ENCODE measurements around the gene TRIM2. TPM values are rescaled to one million over a fixed set of nuclear protein-coding genes. Genes with fewer than 3 reads are reported as not detected.

TRIM2 gene
- polyA plus RNA-seq, 1 donor (not counting 4 experiments of a cell fraction or from before 2014, with no cell fraction given) = 10.6 TPM

DNA sequence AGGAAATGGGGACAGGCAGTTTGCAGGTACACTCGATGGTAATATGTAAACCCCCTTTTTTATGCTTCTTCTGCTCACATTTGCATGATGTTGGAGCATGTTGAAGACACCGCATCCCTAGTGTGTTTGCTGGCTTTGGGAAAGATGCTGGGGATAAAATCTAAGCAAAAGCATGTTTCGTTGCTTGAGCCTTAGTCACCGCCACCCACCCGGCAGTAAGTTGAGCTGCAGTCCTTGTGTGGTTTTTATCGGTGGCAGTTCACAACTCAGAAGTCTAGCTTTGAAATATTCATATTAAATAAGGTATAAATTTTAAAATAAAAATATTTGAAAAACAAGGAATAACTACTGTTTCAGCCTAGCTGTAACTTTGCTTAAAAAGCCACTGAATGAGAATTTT is 118.5 kb downstream of the TRIM2 start:
- DNase-seq (ENCODE audit: low read depth, low spot score) = no peak
- Histone ChIP-seq H3K4me2 (ENCODE audit: control insufficient read depth, extremely low read depth, insufficient read depth, low read depth, low read length) (no peak overlapping the region), H3K9me1 (ENCODE audit: control insufficient read depth, extremely low read depth, insufficient read depth, low read length) (no peaks in the 10 kb centered on the region), H3K4me3 (ENCODE audit: control insufficient read depth in 2 of 3, extremely low read depth in 1 of 3, insufficient read depth in 2 of 3, low read depth in 1 of 3, low read length in 3 of 3) (no peak overlapping the region), H3K27me3 (ENCODE audit: control insufficient read depth, extremely low read depth, insufficient read depth, low read length) (no peaks in the 10 kb centered on the region), H3K4me1 (ENCODE audit: control insufficient read depth, extremely low read depth, insufficient read depth, low read length) (no peaks in the 10 kb centered on the region), H4K20me1 (ENCODE audit: control insufficient read depth, extremely low read depth, insufficient read depth, low read length) (no peaks in the 10 kb centered on the region), H2AFZ (ENCODE audit: control insufficient read depth, low read length) (no peak overlapping the region), H3K9ac (ENCODE audit: control insufficient read depth, extremely low read depth, insufficient read depth, low read length) (no peak overlapping the region), H3K79me2 (ENCODE audit: control insufficient read depth, insufficient read depth, low read length) (no peaks in the 10 kb centered on the region), H3K9me3 (ENCODE audit: control insufficient read depth, low read depth, low read length) (no peaks in the 10 kb centered on the region), H3K36me3 (ENCODE audit: control insufficient read depth in 2 of 2, extremely low read depth in 1 of 2, insufficient read depth in 2 of 2, low read length in 2 of 2) (no peaks in the 10 kb centered on the region), H3K27ac (ENCODE audit: control insufficient read depth, insufficient read depth, low read length) (no peak overlapping the region)
- dilution Hi-C loops (cut with MboI; ENCODE audit: extremely low pct_ligation_motif_present, low sequenced_read_pairs) = no loop called here
- FAIRE-seq = no peak
- no peak for TF ChIP-seq EZH2 (IDR thresholded peaks at IDR 0.05; ENCODE audit: low read length)
- TF ChIP-seq, protein P1, sequence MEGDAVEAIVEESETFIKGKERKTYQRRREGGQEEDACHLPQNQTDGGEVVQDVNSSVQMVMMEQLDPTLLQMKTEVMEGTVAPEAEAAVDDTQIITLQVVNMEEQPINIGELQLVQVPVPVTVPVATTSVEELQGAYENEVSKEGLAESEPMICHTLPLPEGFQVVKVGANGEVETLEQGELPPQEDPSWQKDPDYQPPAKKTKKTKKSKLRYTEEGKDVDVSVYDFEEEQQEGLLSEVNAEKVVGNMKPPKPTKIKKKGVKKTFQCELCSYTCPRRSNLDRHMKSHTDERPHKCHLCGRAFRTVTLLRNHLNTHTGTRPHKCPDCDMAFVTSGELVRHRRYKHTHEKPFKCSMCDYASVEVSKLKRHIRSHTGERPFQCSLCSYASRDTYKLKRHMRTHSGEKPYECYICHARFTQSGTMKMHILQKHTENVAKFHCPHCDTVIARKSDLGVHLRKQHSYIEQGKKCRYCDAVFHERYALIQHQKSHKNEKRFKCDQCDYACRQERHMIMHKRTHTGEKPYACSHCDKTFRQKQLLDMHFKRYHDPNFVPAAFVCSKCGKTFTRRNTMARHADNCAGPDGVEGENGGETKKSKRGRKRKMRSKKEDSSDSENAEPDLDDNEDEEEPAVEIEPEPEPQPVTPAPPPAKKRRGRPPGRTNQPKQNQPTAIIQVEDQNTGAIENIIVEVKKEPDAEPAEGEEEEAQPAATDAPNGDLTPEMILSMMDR (optimal IDR thresholded peaks at IDR 0.05 in 1 of 3, IDR thresholded peaks at IDR 0.05 in 1 of 3, conservative IDR thresholded peaks at IDR 0.05 in 1 of 3; ENCODE audit: extremely low read depth in 1 of 3, insufficient read depth in 2 of 3, low read length in 3 of 3) = no peak

- Histone ChIP-seq H3K36me3 (ENCODE audit: control insufficient read depth in 2 of 2, extremely low read depth in 1 of 2, insufficient read depth in 2 of 2, low read length in 2 of 2) (no peaks in the 10 kb centered on the region), H3K27ac (ENCODE audit: control insufficient read depth, insufficient read depth, low read length) (no peak overlapping the region), H3K79me2 (ENCODE audit: control insufficient read depth, insufficient read depth, low read length) (no peaks in the 10 kb centered on the region), H3K4me1 (ENCODE audit: control insufficient read depth, extremely low read depth, insufficient read depth, low read length) (no peaks in the 10 kb centered on the region), H2AFZ (ENCODE audit: control insufficient read depth, low read length) (no peak overlapping the region), H3K27me3 (ENCODE audit: control insufficient read depth, extremely low read depth, insufficient read depth, low read length) (no peaks in the 10 kb centered on the region), H3K9ac (ENCODE audit: control insufficient read depth, extremely low read depth, insufficient read depth, low read length) (no peak overlapping the region), H3K4me3 (ENCODE audit: control insufficient read depth in 2 of 3, extremely low read depth in 1 of 3, insufficient read depth in 2 of 3, low read depth in 1 of 3, low read length in 3 of 3) (no peak overlapping the region), H3K9me1 (ENCODE audit: control insufficient read depth, extremely low read depth, insufficient read depth, low read length) (no peaks in the 10 kb centered on the region), H4K20me1 (ENCODE audit: control insufficient read depth, extremely low read depth, insufficient read depth, low read length) (no peaks in the 10 kb centered on the region), H3K4me2 (ENCODE audit: control insufficient read depth, extremely low read depth, insufficient read depth, low read depth, low read length) (no peak overlapping the region), H3K9me3 (ENCODE audit: control insufficient read depth, low read depth, low read length) (no peaks in the 10 kb centered on the region)
- no peak for FAIRE-seq
- dilution Hi-C loops (cut with MboI; ENCODE audit: extremely low pct_ligation_motif_present, low sequenced_read_pairs) = no loop called here
- DNase-seq (ENCODE audit: low read depth, low spot score) = no peak
- TF ChIP-seq, protein P1 (optimal IDR thresholded peaks at IDR 0.05 in 1 of 3, IDR thresholded peaks at IDR 0.05 in 1 of 3, conservative IDR thresholded peaks at IDR 0.05 in 1 of 3; ENCODE audit: extremely low read depth in 1 of 3, insufficient read depth in 2 of 3, low read length in 3 of 3) = no peak
- TF ChIP-seq EZH2 (IDR thresholded peaks at IDR 0.05; ENCODE audit: low read length) = no peak
Observed at GRCh38 chr4:153324046-153324445, 119.8 kb downstream of the TRIM2 start.
